Psoas muscle (tissue), 8 donors: ENCODE data around the gene TRIM4. TPM values are rescaled to one million over a fixed set of nuclear protein-coding genes. Genes with fewer than 3 reads are reported as not detected.
"Not testable (repeated sequence)": the region's sequence is repeated elsewhere in the genome, so short reads cannot be mapped to it uniquely, and the experiment has no call there.

ENCODE experiments used
- ATAC-seq, 4 donors: fragments of 200-7000 bp; cut with Tn5 transposase; one replicate each; pipeline ENCODE4 v1.9.1; 2020; ENCODE audit warnings: moderate library complexity in 3 of 4, mild to moderate bottlenecking in 2 of 4
- DNase-seq, 2 donors: peaks; one replicate each; pipeline ENCODE4 v3.0.0-alpha.2; 2020
- H3K27ac ChIP-seq: fragments of 200-600 bp; one replicate; pipeline ENCODE4 v1.8.0; 2022
- H3K27me3 ChIP-seq, 3 donors: fragments of 200-600 bp in 1 of 3; one replicate each; pipeline versions ENCODE4 v1.6.1 to v1.8.0; 2013 to 2022; ENCODE audit warnings: low read length in 2 of 3, mild to moderate bottlenecking in 2 of 3, moderate library complexity in 1 of 3; ENCODE audit not compliant: insufficient read depth in 3 of 3
- H3K36me3 ChIP-seq, 2 donors: fragments of 200-600 bp in 1 of 2; one replicate each; pipeline versions ENCODE4 v1.6.1 to v1.8.0; 2013 to 2022; ENCODE audit warnings: low read depth in 1 of 2, mild to moderate bottlenecking in 1 of 2, moderate library complexity in 1 of 2; ENCODE audit not compliant: insufficient read depth in 1 of 2
- H3K4me1 ChIP-seq: fragments of 200-600 bp; one replicate; pipeline ENCODE4 v1.8.0; 2022
- H3K4me3 ChIP-seq: fragments of 200-600 bp; one replicate; pipeline ENCODE4 v1.8.0; 2022; ENCODE audit warnings: mild to moderate bottlenecking
- H3K9me3 ChIP-seq: fragments of 200-600 bp; one replicate; pipeline ENCODE4 v1.8.0; 2022
- WGBS, 3 donors: extraction: QIAGEN DNeasy Blood & Tissue Kit; methylation state at CpG; one replicate each; pipeline versions ENCODE4 v1.1.6 to v1.1.7; 2013; 5-methylcytosine and 5-hydroxymethylcytosine counted together
- intact Hi-C, 2 donors: fragments of 100-400 bp; cut with DNase I; formaldehyde crosslinking; loops; one replicate each; pipeline versions ENCODE4 v1.11.0 to v1.14.2; 2022
- polyA plus RNA-seq, 3 donors: library from polyadenylated mRNA; stranded (reverse); fragments of 200-250 nt; gene quantifications; one replicate each; pipeline ENCODE4 v1.2.3, GENCODE V29; 2013
- total RNA-seq, 4 donors: library from RNA; stranded (reverse); fragmentation: NEBNext Ultra II Directional in 2 of 4; extraction: Animal tissue kit (Norgen Biotek cat#: 25700) in 2 of 4; gene quantifications; one replicate each; pipeline versions ENCODE4 v1.2.1 to v1.2.4, GENCODE V29; 2021 to 2023
- TF ChIP-seq, protein P1 (sequence below): fragments of 200-600 bp; IDR thresholded peaks from one replicate; pipeline ENCODE4 v1.8.0; 2022; ENCODE audit warnings: antibody characterized with exemption
- donor health status: healthy with polysubstance abuse.
- donor health status: DM: no; HTN: no; CAD: no; lungs with moderate emphysema.
- donor health status: Bipolar disorder and iron deficiency.
- donor health status: healthy.
- donor health status: DM: yes; HTN: yes; CAD: no.
- donor health status: DM: no; HTN: no; CAD: no.
- donor health status: DM: no; HTN: no; CAD: no.
- donor health status: DM: yes; HTN: yes; CAD: no.

Gene TRIM4
- total and polyA plus RNA-seq, 7 donors = 2.6 to 8.9 (median 4.5) TPM

DNA sequence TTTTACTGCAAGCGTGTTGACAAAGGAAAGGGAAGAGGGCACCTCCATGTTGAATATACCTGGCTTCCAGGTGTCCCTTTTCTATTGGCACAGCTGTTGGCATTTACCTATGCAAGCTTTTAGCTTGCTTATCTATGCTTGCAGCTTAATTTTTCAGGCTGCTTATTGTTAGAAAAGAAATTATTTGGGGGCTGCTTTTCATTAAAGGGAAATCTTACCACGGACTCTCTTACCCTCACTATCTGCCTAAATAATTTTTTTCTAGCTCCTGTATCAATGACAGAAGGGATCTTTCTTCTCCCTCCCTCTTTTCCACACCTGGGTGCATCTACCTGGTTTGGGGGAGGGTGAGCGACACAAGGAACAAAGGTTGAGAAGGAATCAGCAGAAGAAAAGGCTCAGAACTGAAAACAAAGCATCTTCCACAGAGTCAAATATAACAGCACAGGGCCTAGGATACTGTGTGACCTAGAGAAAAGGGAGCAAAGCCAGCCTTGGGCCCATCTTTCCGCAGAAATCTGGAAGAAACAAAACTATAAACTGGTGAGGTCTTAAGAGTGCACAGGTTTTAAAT, 25.3 kb upstream of the TRIM4 start:
- no peaks in the 10 kb centered on the region for H3K36me3 ChIP-seq
- no peak overlapping the region for H3K4me3 ChIP-seq
- peaks cover 3 to 16% (median 5%) of the 10 kb centered on the region in 3 donors for H3K27me3 ChIP-seq
- H3K9me3 ChIP-seq = no peaks in the 10 kb centered on the region
- intact Hi-C loops = no loop called here
- no peaks in the 10 kb centered on the region for H3K4me1 ChIP-seq
- TF ChIP-seq, protein P1, sequence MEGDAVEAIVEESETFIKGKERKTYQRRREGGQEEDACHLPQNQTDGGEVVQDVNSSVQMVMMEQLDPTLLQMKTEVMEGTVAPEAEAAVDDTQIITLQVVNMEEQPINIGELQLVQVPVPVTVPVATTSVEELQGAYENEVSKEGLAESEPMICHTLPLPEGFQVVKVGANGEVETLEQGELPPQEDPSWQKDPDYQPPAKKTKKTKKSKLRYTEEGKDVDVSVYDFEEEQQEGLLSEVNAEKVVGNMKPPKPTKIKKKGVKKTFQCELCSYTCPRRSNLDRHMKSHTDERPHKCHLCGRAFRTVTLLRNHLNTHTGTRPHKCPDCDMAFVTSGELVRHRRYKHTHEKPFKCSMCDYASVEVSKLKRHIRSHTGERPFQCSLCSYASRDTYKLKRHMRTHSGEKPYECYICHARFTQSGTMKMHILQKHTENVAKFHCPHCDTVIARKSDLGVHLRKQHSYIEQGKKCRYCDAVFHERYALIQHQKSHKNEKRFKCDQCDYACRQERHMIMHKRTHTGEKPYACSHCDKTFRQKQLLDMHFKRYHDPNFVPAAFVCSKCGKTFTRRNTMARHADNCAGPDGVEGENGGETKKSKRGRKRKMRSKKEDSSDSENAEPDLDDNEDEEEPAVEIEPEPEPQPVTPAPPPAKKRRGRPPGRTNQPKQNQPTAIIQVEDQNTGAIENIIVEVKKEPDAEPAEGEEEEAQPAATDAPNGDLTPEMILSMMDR = no peak
- whole genome bisulfite sequencing, 3 donors = 41 to 55% (median 54%) methylated on average over 4 of the region's 4 CpGs
- no peak overlapping the region for H3K27ac ChIP-seq
- no peak for DNase-seq
- no peak for ATAC-seq

DNA sequence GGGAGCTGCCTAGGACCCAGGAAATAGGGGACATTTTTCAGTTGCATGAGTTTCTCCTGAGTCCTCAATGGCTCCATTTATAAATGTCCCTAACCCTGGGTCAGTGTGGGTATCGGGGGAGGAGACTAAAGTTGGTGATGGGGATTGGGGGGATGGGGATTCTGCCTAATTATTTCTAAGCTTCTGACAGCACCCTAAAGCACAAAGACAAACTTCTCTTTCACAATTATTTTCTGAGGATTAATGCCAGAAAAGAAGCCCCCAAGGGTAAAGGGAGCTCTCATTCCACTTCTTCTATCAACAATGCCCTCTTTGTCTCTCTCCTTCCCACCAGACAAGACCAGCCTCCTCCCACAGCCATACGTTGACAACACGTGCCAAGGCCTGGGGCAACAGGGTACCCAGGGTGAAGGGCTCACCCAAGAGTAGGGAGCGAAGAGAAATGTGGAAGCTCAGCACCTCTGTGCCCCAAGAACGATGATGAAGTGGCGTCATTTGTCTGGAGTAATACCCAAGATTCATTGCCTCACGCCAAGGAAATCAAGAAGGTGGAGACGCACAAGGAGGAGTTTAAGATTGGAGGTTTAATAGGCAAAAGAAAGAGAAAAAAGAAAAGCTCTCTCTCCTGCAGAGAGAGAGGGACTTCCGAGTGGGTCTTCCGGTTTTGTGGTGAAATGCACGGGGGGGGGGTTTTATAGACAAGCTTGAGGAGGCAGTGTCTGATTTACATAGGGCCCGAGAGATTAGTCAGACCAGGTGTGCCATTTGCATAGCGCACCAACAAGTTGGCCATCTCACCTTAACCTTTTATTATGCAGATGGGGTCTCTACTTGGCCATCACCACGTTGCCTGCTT, 24.5 kb upstream of the TRIM4 start:
- Histone ChIP-seq H3K4me3 (no peak overlapping the region), H3K4me1 (no peaks in the 10 kb centered on the region), H3K9me3 (peaks cover under 1% of the 10 kb centered on the region), H3K27ac (no peak overlapping the region), H3K27me3 (peaks cover 6 to 16% (median 9%) of the 10 kb centered on the region in 3 donors), H3K36me3 (no peaks in the 10 kb centered on the region)
- 31 to 46% (median 36%) methylated on average over 14 of the region's 14 CpGs for WGBS, 3 donors
- TF ChIP-seq, protein P1 = no peak
- DNase-seq = no peak
- intact Hi-C loops = no loop called here
- ATAC-seq = no peak

DNA sequence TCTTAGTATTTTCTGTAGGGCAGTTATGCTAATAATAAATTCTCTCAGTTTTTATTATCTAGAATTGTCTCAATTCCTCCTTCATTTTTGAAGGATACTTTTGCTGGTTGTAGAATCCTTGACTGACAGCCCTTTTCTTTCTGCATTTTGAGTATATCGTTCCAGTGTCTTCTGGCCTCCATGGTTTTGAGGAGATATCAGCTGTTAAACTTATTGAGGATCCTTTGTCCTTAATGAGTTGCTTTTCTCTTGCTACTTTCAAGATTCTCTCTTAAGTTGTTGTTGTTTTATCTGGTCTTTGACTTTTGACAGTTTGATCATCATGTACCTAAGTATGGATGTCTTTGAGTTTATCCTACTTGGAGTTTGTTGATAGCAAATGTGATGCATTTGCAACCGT, 19.0 kb upstream of the TRIM4 start:
- no peak overlapping the region for H3K27ac ChIP-seq
- no peaks in the 10 kb centered on the region for H3K4me1 ChIP-seq
- no peak overlapping the region for H3K4me3 ChIP-seq
- no peaks in the 10 kb centered on the region for H3K36me3 ChIP-seq
- no peak for DNase-seq
- 64 to 95% (median 89%) methylated on average over 2 of the region's 2 CpGs for WGBS, 3 donors
- ATAC-seq = no peak
- TF ChIP-seq, protein P1 = no peak
- peaks cover 3 to 10% (median 5%) of the 10 kb centered on the region in 3 donors for H3K27me3 ChIP-seq
- H3K9me3 ChIP-seq = peaks cover 6% of the 10 kb centered on the region
- intact Hi-C loops = no loop called here

DNA sequence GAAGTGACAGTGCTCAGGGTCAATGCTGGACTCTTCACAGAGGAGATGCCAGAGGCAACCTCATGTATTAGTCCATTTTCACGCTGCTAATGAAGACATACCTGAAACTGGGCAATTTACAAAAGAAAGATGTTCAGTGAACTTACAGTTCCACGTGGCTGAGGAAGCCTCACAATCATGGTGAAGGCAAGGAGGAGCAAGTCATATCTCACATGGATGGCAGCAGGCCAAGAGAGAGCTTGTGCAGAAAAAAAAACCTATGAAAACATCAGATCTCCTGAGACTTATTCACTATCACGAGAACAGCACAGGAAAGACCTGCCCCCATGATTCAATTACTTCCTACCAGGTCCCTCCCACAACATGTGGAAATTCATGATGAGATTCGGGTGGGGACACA, 15.7 kb upstream of the TRIM4 start:
- H3K4me3 ChIP-seq, H3K9me3 ChIP-seq, DNase-seq, ATAC-seq, H3K36me3 ChIP-seq, H3K4me1 ChIP-seq, H3K27ac ChIP-seq, intact Hi-C loops: not testable (repeated sequence)
- WGBS, 3 donors = 42 to 45% (median 42%) methylated on average over 4 of the region's 4 CpGs
- peaks cover 3 to 29% (median 3%) of the 10 kb centered on the region in 3 donors for H3K27me3 ChIP-seq

DNA sequence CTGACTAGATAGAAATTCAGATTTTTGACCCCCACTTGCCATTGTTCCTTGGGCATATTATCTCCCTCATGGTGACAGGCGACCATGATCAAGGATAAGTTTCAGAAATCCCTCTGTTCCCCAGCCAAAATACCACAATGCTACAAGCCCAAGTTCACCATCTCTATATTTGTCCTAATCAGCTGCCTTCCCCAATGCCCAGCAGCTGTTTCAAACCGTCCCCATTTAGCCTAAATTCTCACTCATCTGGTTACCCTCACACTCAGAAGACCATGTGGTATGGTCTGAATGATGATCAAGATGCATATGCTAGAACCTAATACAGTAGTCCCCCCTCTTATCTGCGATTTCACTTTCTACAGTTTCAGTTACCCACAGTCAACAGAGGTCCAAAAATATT, 11.0 kb upstream of the TRIM4 start:
- intact Hi-C loops = no loop called here
- Histone ChIP-seq H3K27ac (no peak overlapping the region), H3K9me3 (no peaks in the 10 kb centered on the region), H3K4me1 (no peaks in the 10 kb centered on the region), H3K36me3 (no peaks in the 10 kb centered on the region), H3K27me3 (peaks cover 0 to 45% (median 1%) of the 10 kb centered on the region in 3 donors), H3K4me3 (no peak overlapping the region)
- TF ChIP-seq, protein P1 = no peak
- ATAC-seq (no peak), DNase-seq (no peak)
- WGBS, 3 donors = 61 to 75% (median 69%) methylated on average over 3 of the region's 3 CpGs
